Hematopoietic multipotent progenitor cell (in vitro differentiated cells): ENCODE measurements around the gene ECE1. TPM values are rescaled to one million over a fixed set of nuclear protein-coding genes. Genes with fewer than 3 reads are reported as not detected.
"Not testable (repeated sequence)": the region's sequence is repeated elsewhere in the genome, so short reads cannot be mapped to it uniquely, and the experiment has no call there.

Experiments used
- DNase-seq, 3 donors: peaks; one replicate each; pipeline ENCODE4 v3.0.0-alpha.2; 2011 to 2015; ENCODE audit warnings: low read depth in 2 of 3, low spot score in 2 of 3
- total RNA-seq: library from RNA; depleted of rRNA; stranded (reverse); fragments of >200 nt; gene quantifications from one replicate; pipeline ENCODE4 v1.2.3, GENCODE V29; 2012

The ECE1 gene
- total RNA-seq, 1 donor, result 15.6 TPM

DNA sequence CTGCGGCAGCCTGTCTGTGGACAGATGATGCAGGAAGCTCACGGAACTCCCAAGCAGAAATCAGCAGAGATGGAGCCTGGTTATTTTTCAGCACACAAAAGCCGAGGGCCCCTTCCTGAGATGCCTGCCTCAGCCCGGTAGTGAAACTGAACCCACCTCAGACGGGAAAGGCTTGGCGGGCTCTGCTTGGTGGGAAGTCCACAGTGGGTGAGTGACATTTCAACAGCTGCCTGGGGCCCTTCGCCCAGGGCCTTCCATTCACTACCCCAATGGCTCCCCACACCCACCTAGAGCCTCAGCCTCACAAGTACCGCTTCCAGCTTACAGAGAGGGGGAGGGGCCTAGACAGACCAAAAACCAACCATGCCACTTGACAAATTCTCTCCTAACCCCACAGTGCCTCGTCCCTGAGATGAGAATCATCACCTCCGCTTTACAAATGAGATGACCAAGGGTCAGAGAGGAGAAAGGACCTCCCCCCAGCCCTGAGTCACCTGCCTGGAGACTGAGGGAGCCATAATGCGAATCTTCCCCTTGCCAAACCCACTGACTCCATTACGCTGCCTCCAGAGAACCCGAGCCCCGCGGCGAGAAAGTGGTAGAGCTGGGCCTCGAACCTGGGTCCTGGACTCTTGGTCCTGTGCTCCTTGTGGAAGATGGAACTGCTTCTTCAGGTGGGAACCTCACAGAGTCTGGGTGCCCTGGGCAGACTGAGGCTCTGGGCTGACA is 3.4 kb upstream of the ECE1 start:
- DNase-seq, result peak in 1 of 3 donors; percentile 41

- DNase-seq, result no peak
Measured at GRCh38 chr1:21292984-21293536, 2.8 kb upstream of the ECE1 start.

DNA sequence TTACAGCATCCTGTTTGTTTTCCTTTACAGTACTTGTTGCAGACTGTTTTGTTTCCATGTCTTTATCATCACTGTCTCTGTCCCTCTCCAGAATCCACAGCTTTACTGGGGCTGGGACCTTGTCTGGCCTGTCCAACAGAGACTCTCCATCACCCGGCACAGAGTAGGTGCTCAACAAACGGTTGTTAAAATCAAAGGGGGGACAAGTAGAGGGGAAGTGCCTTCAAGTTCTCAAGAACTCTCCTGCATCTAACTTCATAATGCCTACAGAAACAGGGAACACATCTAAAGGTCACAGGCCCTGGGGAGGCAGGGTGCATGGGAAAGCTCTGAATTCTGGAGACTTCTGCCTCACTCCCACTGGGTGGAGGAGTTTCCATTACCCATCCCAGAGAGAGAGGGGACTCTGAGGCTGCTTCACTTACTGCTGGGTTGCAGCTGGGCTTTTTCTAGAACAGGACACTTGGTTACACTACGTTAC is 2.3 kb upstream of the ECE1 start:
- no peak for DNase-seq

- DNase-seq, result no peak
Measured at GRCh38 chr1:21291964-21292363, 1.7 kb upstream of the ECE1 start.

DNA sequence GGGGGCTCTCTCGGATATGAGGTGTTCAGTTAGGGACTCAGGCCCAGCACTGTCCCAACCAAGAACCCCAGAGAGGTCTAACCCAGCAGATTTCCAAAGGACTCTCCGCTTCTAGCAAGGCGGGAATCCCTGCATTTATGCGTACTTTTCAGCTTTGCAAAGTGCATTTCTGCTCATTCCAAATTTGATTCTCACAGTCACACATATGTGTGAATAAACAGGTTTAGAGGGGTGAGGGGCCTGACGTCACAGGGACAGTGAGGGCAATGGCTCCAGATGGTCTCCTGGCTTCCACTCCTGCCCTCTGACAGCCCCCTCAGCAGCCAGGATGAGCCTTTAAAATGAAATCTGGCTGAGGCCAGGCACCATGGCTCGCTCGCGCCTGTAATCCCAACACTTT is 921 bp upstream of the ECE1 start:
- no peak for DNase-seq

GRCh38 chr1:21290546-21290944 is 282 bp upstream of the ECE1 start:
- DNase-seq, result peak in 1 of 3 donors; percentile 36

DNA sequence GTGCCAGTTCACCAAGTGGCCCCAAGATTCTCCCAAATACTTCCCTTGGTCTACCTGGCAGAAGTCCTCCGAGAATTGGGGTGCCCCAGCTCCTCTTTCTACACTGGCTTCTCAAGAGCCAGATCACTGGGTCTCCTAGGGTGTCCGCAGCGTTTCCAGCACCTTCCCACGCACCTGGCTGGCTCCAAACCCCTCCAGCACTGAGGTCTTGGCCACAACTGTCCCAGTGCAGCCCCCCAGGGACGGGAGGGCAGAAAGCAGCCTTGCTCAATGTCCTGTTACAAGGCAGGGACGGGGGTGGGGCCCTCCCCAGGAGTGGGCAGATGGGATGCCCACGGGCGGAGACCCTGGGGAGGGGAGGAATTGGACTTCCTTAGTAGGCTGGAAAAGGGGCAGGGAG is 1.1 kb downstream of the ECE1 start:
- DNase-seq, result no peak

DNA sequence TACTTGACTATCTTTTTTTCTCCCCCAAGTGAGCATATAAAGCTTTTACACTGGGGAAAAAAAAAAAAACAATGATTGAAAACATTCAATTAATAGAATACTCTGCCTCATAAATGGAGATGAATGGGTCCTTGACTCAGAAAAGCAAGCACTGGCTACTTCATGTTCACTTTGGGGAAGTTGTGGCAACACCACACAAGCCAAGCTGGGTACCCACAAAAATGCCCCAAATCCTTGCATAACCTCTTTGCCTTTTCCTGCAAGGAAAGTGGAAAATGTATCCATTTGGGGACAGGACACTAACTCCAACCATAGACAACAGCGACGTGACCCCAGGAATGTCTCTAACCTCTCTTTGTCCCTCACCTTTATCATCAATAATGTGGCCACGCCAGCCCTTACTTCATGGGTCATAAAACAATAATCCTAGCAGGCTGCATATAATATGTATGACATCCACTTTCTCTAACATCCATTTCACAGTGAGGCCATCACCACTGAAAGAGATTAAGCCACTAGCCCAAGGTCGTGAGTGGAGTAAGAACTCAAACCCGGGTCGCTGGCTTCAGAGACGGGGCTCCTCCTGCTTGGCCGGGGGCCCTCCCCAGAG is 2.3 kb downstream of the ECE1 start:
- peak in 1 of 3 donors; percentile 11 for DNase-seq

GRCh38 chr1:21285386-21285785 is 4.9 kb downstream of the ECE1 start:
- DNase-seq, result not testable (repeated sequence)

GRCh38 chr1:21285055-21285372 is 5.2 kb downstream of the ECE1 start:
- DNase-seq, result no peak

- peak in 1 of 3 donors; percentile 12 for DNase-seq
Measured at GRCh38 chr1:21284206-21285054, 5.8 kb downstream of the ECE1 start.

GRCh38 chr1:21283524-21283923 is 6.7 kb downstream of the ECE1 start:
- no peak for DNase-seq

- DNase-seq, result not testable (repeated sequence)
Measured at GRCh38 chr1:21282020-21282419, 8.2 kb downstream of the ECE1 start.

DNA sequence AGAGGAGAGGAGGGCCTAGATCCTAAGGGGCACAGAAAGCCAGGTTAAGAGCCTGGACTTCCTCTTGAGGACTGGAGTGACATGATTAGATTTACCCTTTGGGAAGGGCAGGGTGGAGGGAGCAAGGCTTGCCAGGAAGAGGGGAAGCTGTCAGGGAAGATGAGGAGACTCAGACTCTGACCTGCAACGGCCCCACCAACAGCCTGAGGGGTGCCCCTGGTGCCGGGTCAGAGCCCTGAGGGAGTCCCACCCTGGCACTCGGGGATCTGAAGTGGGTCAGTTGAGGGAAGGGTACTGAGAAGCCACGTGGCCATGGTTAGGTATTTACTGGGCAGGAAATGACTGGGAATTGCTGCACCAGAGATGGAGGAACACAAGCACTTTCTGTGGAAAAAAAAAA is 9.8 kb downstream of the ECE1 start:
- DNase-seq, result no peak

DNA sequence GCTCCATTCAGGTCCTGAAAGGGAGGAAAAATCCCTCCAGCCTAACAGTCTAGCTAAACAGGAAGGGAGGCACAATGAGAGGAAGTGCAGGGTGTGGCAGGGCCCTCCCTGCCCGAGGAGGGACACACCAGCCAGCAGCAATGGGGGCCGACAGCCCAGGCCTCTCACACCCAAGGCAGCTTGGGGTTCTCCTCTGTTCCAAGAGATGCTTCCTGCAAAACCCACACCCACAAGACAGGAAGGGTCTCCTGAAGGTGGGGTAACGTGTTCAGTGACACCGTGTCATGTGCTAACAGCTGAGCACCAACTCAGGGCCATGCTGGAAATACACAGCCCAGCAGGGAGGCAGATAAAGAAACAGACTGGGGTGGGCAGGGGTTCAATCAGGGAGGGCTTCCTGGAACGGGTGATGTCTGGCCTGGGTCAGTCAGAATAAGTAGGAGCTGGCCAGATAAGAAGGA is 10.2 kb downstream of the ECE1 start:
- no peak for DNase-seq

- no peak for DNase-seq
Measured at GRCh38 chr1:21278860-21279845, 11.1 kb downstream of the ECE1 start.

- no peak for DNase-seq
Measured at GRCh38 chr1:21278208-21278859, 11.9 kb downstream of the ECE1 start.

DNA sequence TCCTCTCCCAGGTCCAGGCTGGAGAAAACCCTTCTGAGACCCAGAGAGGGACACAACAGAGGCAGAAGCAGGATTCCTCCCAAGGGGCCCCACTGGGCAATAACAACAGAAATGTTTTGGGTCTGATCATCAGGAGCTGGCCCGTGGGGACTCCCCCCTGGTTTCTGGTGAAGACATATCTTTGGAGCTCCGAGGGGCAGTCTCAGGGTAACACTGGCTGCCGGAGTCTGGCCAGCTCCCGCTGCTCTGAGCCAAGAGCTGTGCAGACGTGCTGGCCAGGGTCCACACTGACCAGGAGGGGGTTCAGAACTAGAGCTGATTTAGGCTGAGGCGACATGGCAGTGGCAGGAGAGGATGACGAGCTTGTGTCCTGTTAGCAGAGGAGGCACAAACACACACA is 13.1 kb downstream of the ECE1 start:
- no peak for DNase-seq

DNA sequence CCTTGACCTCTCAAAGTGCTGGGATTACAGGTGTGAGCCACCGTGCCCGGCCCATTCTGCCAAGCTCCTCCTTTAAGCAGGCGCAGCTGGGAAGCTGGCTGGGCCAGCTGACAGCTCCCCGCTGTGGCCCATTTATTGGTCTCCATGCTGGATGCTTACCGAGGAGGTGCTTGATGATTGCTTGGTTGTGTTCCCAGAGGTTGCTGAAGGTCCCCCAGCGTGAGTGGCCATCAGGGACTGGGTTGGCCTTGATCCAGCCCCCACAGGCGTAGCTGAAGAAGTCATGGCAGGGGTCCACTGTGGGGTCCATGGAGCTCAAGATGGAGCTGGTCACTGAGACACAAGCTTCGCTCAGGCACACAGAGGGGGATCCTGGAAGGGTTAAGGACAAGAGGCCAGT is 17.7 kb downstream of the ECE1 start:
- no peak for DNase-seq
